ENCODE measurements around the gene MACROD2.

Gene MACROD2

DNA sequence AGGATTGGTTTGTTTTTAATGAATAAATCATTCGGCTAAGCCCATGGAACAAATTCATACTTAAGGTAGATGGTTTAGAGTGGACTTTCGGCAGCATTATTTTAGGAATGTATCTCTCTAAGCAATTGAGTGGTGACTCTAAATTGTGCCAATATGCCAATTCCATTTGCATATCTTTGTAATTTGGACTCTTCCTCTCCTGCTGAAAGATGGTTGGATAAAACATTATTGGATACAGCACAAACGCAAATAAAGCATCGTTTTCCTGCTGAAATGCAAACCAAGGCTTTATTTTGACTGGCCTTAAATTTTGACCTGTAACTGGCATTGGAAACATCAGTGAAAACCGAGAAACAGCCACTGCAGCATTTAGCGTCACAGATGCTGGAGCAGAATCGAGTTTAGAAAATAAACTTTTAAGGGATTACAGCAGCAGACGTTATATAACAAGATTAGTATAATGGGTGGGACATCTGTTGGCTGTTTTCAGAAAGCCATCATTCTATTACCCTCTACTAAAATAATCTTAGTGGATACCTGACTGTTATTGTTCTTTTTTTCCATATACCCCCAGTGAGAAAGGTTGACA is 1852.0 kb downstream of the MACROD2 start:
- in situ Hi-C loops (cut with HindIII; ENCODE audit: low sequenced_read_pairs), result no loop called here
- no peak overlapping the region for H3K4me3 ChIP-seq (ENCODE audit: low read depth, low read length)
- TF ChIP-seq, protein P1, sequence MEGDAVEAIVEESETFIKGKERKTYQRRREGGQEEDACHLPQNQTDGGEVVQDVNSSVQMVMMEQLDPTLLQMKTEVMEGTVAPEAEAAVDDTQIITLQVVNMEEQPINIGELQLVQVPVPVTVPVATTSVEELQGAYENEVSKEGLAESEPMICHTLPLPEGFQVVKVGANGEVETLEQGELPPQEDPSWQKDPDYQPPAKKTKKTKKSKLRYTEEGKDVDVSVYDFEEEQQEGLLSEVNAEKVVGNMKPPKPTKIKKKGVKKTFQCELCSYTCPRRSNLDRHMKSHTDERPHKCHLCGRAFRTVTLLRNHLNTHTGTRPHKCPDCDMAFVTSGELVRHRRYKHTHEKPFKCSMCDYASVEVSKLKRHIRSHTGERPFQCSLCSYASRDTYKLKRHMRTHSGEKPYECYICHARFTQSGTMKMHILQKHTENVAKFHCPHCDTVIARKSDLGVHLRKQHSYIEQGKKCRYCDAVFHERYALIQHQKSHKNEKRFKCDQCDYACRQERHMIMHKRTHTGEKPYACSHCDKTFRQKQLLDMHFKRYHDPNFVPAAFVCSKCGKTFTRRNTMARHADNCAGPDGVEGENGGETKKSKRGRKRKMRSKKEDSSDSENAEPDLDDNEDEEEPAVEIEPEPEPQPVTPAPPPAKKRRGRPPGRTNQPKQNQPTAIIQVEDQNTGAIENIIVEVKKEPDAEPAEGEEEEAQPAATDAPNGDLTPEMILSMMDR (IDR thresholded peaks at IDR 0.05; ENCODE audit: low read depth, low read length, missing control alignments), result no peak
- DNase-seq (ENCODE audit: low read depth), result no peak

DNA sequence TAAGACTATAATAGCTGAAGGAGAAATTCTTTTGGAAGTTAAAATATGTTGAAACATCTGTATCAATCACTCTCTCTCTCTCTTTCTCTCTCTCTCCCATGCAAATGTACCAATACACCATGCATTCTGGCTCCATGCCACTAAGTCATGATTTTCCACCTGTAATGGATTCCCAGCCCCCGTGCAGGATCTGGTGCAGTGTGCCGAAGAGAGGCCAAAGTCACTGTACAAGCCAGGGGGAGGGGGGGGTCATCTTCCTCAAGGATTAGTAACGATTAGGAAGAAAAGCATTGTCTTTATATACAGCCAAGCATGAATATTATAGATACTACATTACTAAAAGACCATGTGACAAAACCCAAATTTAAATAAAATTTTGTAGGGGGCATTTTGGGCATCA is 1852.8 kb downstream of the MACROD2 start:
- in situ Hi-C loops (cut with HindIII; ENCODE audit: low sequenced_read_pairs), result no loop called here

DNA sequence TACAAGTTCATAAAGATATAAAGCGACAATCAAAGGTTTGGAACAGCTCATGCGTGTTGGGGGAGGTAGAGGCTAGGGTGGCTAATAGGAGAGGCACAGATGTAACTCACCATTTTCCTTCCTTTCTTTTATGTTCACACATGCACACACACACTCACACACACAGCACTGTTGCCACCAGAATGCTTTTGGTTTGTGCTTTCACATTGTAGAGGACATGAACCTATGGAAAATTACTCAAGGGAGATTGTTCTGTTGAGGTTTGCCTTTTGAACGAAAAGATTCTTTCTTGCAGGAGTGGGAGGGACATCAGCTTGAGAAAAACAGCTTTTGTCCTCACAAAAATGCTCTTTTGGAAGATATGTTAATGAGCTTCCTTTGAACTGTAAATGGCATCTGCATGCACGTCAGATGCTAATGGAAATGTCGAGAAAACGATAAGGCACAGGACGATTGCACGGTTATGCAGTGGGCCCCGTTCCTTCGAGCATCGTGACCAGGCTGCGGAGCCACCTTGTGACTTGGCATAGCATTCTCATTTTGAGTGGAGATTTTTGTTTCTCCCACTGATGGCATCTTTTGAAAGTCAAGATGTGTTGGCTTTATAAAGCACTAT is 1853.8 kb downstream of the MACROD2 start:
- TF ChIP-seq, protein P1 (IDR thresholded peaks at IDR 0.05; ENCODE audit: low read depth, low read length, missing control alignments), result no peak
- in situ Hi-C loops (cut with HindIII; ENCODE audit: low sequenced_read_pairs), result no loop called here

More for the DNA sequence above, 1852.8 kb downstream of the MACROD2 start:
- H3K4me3 ChIP-seq (ENCODE audit: low read depth, low read length), result no peak overlapping the region
- DNase-seq (ENCODE audit: low read depth), result no peak
- TF ChIP-seq, protein P1 (IDR thresholded peaks at IDR 0.05; ENCODE audit: low read depth, low read length, missing control alignments), result no peak

DNA sequence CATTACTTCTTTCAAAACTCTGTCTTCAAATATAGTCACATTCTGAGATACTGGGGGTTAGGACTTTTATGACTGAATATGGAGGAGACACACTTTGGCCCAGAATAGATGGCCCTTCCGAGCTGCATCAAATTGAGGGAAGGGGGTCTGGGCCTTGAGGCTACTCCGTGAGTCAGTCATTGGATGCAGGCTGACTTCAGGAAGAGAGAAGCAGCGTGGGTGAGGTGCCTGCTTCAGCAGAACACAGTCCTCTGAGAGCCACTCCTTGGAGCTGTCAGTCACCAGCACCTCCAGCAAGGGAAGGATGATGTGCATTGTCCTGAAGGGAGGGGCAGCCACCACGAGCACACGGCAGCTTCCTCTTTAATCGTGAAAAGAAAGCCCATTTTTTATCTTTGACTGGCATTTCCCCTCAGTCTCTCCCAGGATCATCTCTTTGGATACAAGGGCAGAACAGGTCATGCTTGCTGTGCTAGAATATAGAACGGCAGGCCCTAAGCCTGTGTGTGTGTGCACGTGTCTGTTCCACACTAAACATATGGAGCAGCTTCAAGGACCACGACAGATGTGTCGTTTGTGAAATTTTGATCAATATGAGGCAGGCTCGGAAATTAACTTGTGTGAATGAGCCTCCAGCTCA is 1856.4 kb downstream of the MACROD2 start:
- DNase-seq (ENCODE audit: low read depth), result no peak
- H3K4me3 ChIP-seq (ENCODE audit: low read depth, low read length), result no peak overlapping the region
- TF ChIP-seq, protein P1 (IDR thresholded peaks at IDR 0.05; ENCODE audit: low read depth, low read length, missing control alignments), result no peak
- in situ Hi-C loops (cut with HindIII; ENCODE audit: low sequenced_read_pairs), result no loop called here

More for the DNA sequence above, 1853.8 kb downstream of the MACROD2 start:
- no peak for DNase-seq (ENCODE audit: low read depth)
- H3K4me3 ChIP-seq (ENCODE audit: low read depth, low read length), result no peak overlapping the region

DNA sequence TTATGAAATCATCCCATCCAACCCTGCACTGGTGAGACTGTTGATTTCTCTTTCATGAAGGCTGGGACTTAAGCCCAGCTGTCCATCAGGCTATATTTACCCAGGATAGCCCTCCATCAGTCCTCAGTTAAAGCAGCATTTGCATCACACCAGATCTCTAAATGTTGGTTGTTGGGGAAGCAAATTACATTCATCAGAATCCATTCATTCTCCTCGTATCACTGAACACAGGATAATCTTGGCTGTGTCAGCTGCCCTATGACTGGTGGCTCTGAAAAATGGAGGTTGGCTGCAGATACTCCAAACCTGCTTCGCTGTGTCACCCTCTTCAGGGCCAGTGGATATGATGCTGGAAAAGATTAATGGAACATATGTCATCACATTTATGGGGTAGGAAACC is 1859.6 kb downstream of the MACROD2 start:
- TF ChIP-seq, protein P1 (IDR thresholded peaks at IDR 0.05; ENCODE audit: low read depth, low read length, missing control alignments), result no peak
- no peak overlapping the region for H3K4me3 ChIP-seq (ENCODE audit: low read depth, low read length)
- in situ Hi-C loops (cut with HindIII; ENCODE audit: low sequenced_read_pairs), result no loop called here
- DNase-seq (ENCODE audit: low read depth), result no peak

DNA sequence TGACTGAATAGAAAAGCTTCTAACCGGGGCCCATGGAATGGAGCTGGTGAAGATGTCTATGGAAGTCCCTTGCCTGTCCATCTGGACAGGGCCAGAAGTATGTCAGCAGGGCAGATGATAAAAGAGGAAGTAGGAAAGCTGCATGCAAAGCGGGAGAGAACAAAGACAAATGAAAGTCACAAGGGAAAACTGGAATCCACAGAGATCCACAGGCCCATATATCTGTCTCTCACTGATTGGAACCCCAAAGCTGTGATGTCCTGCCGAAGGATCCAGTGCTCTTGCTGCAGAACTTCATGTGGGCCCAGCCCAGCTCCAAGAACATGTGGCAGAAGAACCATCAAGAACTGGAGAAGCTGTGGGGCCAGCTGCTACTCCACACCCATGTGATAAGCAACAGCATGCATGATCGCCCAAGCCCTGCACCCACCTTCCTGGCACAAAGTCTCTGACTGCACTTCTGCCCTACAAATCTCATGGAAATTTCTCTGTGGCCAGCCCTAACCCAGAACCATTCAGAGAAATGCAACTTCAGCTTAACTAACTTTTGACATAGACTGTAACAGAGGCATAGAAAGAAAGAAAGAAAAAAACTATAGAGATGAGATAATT is 1862.0 kb downstream of the MACROD2 start:
- in situ Hi-C loops (cut with HindIII; ENCODE audit: low sequenced_read_pairs), result no loop called here
- TF ChIP-seq, protein P1 (IDR thresholded peaks at IDR 0.05; ENCODE audit: low read depth, low read length, missing control alignments), result no peak
- DNase-seq (ENCODE audit: low read depth), result no peak
- no peak overlapping the region for H3K4me3 ChIP-seq (ENCODE audit: low read depth, low read length)

Data from astrocyte of the cerebellum (primary cell).